ENCODE measurements around the gene NOD1.

The NOD1 gene

GRCh38 chr7:30470163-30470770, 8.3 kb downstream of the NOD1 start:
- no peak for DNase-seq

- DNase-seq: no peak
Measured at GRCh38 chr7:30469303-30469702, 9.3 kb downstream of the NOD1 start.

- DNase-seq: no peak
Measured at GRCh38 chr7:30468791-30469190, 9.8 kb downstream of the NOD1 start.

- no peak for DNase-seq
Measured at GRCh38 chr7:30468041-30468440, 10.5 kb downstream of the NOD1 start.

GRCh38 chr7:30467271-30467670, 11.3 kb downstream of the NOD1 start:
- no peak for DNase-seq

GRCh38 chr7:30466266-30466665, 12.3 kb downstream of the NOD1 start:
- DNase-seq: no peak

- DNase-seq: no peak
Measured at GRCh38 chr7:30465811-30466180, 12.8 kb downstream of the NOD1 start.

- DNase-seq: no peak
Measured at GRCh38 chr7:30465046-30465810, 13.4 kb downstream of the NOD1 start.

- DNase-seq: no peak
Measured at GRCh38 chr7:30464231-30464671, 14.3 kb downstream of the NOD1 start.

- DNase-seq: no peak
Measured at GRCh38 chr7:30463405-30464145, 15.0 kb downstream of the NOD1 start.

GRCh38 chr7:30462179-30462578, 16.4 kb downstream of the NOD1 start:
- no peak for DNase-seq

GRCh38 chr7:30460246-30460633, 18.3 kb downstream of the NOD1 start:
- no peak for DNase-seq

- no peak for DNase-seq
Measured at GRCh38 chr7:30459591-30460245, 18.9 kb downstream of the NOD1 start.

GRCh38 chr7:30458311-30458710, 20.3 kb downstream of the NOD1 start:
- no peak for DNase-seq

- no peak for DNase-seq
Measured at GRCh38 chr7:30453921-30454320, 24.7 kb downstream of the NOD1 start.

GRCh38 chr7:30453016-30453415, 25.6 kb downstream of the NOD1 start:
- no peak for DNase-seq

- no peak for DNase-seq
Measured at GRCh38 chr7:30452280-30452930, 26.2 kb downstream of the NOD1 start.

- no peak for DNase-seq
Measured at GRCh38 chr7:30451539-30452279, 26.9 kb downstream of the NOD1 start.

GRCh38 chr7:30450983-30451497, 27.5 kb downstream of the NOD1 start:
- DNase-seq: no peak

- DNase-seq: no peak
Measured at GRCh38 chr7:30450240-30450982, 28.2 kb downstream of the NOD1 start.
